Measurements from ENCODE around the gene HDAC4. TPM values are rescaled to one million over a fixed set of nuclear protein-coding genes. Genes with fewer than 3 reads are reported as not detected.

The HDAC4 gene
- total RNA-seq, 1 donor from 2014 or later = 76.6 TPM

DNA sequence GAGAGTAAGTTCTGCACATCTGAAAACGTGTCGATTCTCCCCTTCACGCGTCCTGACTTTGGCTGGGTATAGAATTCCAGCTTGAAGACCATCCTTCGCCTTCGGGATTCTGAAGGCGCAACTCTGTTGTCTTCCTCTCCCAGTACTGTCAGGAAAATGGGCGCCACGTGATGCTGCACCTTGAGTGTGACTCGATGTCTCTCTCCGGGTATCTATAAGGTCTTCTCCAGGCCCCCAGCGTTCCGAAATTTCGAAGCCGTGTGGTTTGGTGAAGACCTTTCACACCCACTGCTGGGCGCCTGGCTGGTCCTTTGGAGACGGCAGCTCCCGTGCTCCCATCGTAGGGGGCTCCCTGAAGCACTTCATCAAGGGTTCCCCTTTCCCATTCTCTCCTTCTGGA, 203.7 kb downstream of the HDAC4 start:
- peaks cover 24% of the 10 kb centered on the region for H3K4me1 ChIP-seq
- H3K36me3 ChIP-seq = peaks cover 0 to 13% of the 10 kb centered on the region in 2 donors
- no peak for DNase-seq (ENCODE audit: extremely low spot score in 2 of 2)
- no peak overlapping the region for H3K4me3 ChIP-seq
- H3K27ac ChIP-seq = no peak overlapping the region
- H3K9me3 ChIP-seq = no peaks in the 10 kb centered on the region
- intact Hi-C loops (cut with DNase I) = no loop called here
- TF ChIP-seq POLR2AphosphoS5 (IDR thresholded peaks at IDR 0.05; ENCODE audit: insufficient read depth in 1 of 2, low read depth in 1 of 2) = no peak
- TF ChIP-seq, protein P1, sequence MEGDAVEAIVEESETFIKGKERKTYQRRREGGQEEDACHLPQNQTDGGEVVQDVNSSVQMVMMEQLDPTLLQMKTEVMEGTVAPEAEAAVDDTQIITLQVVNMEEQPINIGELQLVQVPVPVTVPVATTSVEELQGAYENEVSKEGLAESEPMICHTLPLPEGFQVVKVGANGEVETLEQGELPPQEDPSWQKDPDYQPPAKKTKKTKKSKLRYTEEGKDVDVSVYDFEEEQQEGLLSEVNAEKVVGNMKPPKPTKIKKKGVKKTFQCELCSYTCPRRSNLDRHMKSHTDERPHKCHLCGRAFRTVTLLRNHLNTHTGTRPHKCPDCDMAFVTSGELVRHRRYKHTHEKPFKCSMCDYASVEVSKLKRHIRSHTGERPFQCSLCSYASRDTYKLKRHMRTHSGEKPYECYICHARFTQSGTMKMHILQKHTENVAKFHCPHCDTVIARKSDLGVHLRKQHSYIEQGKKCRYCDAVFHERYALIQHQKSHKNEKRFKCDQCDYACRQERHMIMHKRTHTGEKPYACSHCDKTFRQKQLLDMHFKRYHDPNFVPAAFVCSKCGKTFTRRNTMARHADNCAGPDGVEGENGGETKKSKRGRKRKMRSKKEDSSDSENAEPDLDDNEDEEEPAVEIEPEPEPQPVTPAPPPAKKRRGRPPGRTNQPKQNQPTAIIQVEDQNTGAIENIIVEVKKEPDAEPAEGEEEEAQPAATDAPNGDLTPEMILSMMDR (IDR thresholded peaks at IDR 0.05) = no peak
- no peak for TF ChIP-seq POLR2A (IDR thresholded peaks at IDR 0.05)
- H3K27me3 ChIP-seq = no peaks in the 10 kb centered on the region

GRCh38 chr2:239196474-239197021, 204.3 kb downstream of the HDAC4 start:
- H3K27ac ChIP-seq = no peak overlapping the region
- H3K9me3 ChIP-seq = no peaks in the 10 kb centered on the region
- peaks cover 0 to 13% of the 10 kb centered on the region in 2 donors for H3K36me3 ChIP-seq
- intact Hi-C loops (cut with DNase I) = no loop called here
- DNase-seq (ENCODE audit: extremely low spot score in 2 of 2) = no peak
- no peaks in the 10 kb centered on the region for H3K27me3 ChIP-seq
- no peak overlapping the region for H3K4me3 ChIP-seq
- TF ChIP-seq, protein P1 (IDR thresholded peaks at IDR 0.05) = no peak
- TF ChIP-seq POLR2AphosphoS5 (IDR thresholded peaks at IDR 0.05; ENCODE audit: insufficient read depth in 1 of 2, low read depth in 1 of 2) (no peak), POLR2A (IDR thresholded peaks at IDR 0.05) (no peak)
- H3K4me1 ChIP-seq = peaks cover 18% of the 10 kb centered on the region

- intact Hi-C loops (cut with DNase I) = no loop called here
- no peaks in the 10 kb centered on the region for H3K27me3 ChIP-seq
- H3K27ac ChIP-seq = no peak overlapping the region
- no peak for DNase-seq (ENCODE audit: extremely low spot score in 2 of 2)
- H3K9me3 ChIP-seq = no peaks in the 10 kb centered on the region
- H3K36me3 ChIP-seq = peaks cover 0 to 13% of the 10 kb centered on the region in 2 donors
- TF ChIP-seq POLR2AphosphoS5 (IDR thresholded peaks at IDR 0.05; ENCODE audit: insufficient read depth in 1 of 2, low read depth in 1 of 2) = no peak
- TF ChIP-seq, protein P1 (IDR thresholded peaks at IDR 0.05) = no peak
- no peak for TF ChIP-seq POLR2A (IDR thresholded peaks at IDR 0.05)
- no peak overlapping the region for H3K4me3 ChIP-seq
- H3K4me1 ChIP-seq = peaks cover 12% of the 10 kb centered on the region
These were observed 204.8 kb downstream of the HDAC4 start for GRCh38 chr2:239195992-239196391.

GRCh38 chr2:239195318-239195871, 205.4 kb downstream of the HDAC4 start:
- Histone ChIP-seq H3K27ac (no peak overlapping the region), H3K27me3 (no peaks in the 10 kb centered on the region), H3K4me1 (peaks cover 10% of the 10 kb centered on the region), H3K4me3 (no peak overlapping the region), H3K9me3 (no peaks in the 10 kb centered on the region), H3K36me3 (peaks cover 0 to 13% of the 10 kb centered on the region in 2 donors)
- TF ChIP-seq POLR2A (IDR thresholded peaks at IDR 0.05) (no peak), POLR2AphosphoS5 (IDR thresholded peaks at IDR 0.05; ENCODE audit: insufficient read depth in 1 of 2, low read depth in 1 of 2) (no peak)
- TF ChIP-seq, protein P1 (IDR thresholded peaks at IDR 0.05) = no peak
- intact Hi-C loops (cut with DNase I) = no loop called here
- DNase-seq (ENCODE audit: extremely low spot score in 2 of 2) = no peak

- no peaks in the 10 kb centered on the region for H3K9me3 ChIP-seq
- H3K4me3 ChIP-seq = no peak overlapping the region
- peaks cover 8% of the 10 kb centered on the region for H3K4me1 ChIP-seq
- peak in 1 of 2 donors; percentile 94 for DNase-seq (ENCODE audit: extremely low spot score in 2 of 2)
- peaks cover 0 to 17% of the 10 kb centered on the region in 2 donors for H3K36me3 ChIP-seq
- no peak overlapping the region for H3K27ac ChIP-seq
- intact Hi-C loops (cut with DNase I) = no loop called here
- TF ChIP-seq, protein P1 (IDR thresholded peaks at IDR 0.05) = no peak
- H3K27me3 ChIP-seq = no peaks in the 10 kb centered on the region
These were observed 206.0 kb downstream of the HDAC4 start for GRCh38 chr2:239194731-239195317.
